NCI-H510A treated with DMSO at 0.1 percent for 48 hours (cell line): ENCODE results near the gene PKM.
"Not testable (repeated sequence)": the region's sequence is repeated elsewhere in the genome, so short reads cannot be mapped to it uniquely, and the experiment has no call there.

Experiments used
- DNase-seq: peaks from one replicate; lab custom pipeline; 2025; lab: John Stamatoyannopoulos, UW

PKM gene

DNA sequence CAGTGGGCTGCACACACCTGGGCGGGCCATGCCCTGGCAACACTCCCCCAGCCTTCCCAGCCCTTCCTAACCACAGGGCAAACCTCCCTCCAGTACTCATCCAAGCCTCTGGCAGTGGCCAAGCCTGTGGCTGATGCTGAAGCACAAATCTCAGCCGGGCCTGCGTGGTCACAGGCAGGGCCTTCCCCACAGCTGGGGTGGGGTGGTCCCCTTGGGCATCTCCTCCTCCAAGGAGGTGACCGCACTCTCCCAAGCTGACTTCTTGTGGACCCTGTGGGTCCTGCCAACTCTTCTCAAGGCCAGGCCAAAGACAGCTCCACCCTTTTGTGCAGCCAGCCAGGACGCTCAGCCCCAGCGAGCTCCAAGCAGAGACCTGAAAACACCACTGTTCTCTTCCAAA lies 54.8 kb downstream of the PKM start:
- DNase-seq, result no peak

DNA sequence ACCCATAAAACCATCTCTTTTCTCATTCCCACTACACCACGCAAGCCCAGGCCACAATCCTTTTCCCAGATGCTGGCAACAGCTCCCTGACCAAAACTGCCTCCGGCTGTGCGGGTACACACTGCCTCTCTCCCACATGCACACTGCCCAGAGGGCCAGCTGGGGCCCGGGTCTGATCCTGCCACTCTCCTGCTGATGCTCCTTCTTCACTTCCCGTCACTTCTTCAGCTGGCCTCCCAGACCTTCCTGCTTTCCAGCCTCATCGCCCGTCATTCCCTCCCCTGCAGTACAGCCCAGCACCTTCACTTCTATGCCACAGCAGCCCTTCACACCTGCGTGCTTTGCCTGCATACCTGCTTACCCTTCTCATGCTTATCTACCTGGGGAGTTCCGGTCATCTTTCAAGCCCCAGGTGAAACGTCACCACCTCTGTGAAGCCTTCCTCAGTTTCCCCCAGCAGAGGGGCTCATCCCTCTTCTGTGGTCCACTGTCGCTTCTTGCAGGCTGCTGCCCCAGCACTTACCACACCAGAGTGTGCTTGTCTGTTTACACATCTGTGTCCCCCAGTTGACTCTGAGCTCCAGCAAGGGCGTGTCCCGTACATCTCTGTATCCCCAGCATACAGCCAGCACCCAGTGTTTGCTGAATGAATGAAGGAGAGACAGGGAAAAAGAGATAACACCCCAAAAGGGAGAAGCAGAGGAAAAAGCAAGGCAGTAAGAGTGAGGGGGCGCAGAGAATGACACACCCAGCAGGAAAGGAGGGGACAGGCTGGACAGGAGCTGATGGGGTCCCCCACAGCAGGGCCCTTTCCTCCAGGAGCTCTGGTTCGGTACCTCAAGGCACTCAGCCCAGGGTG lies 55.6 kb downstream of the PKM start:
- DNase-seq, result no peak

DNA sequence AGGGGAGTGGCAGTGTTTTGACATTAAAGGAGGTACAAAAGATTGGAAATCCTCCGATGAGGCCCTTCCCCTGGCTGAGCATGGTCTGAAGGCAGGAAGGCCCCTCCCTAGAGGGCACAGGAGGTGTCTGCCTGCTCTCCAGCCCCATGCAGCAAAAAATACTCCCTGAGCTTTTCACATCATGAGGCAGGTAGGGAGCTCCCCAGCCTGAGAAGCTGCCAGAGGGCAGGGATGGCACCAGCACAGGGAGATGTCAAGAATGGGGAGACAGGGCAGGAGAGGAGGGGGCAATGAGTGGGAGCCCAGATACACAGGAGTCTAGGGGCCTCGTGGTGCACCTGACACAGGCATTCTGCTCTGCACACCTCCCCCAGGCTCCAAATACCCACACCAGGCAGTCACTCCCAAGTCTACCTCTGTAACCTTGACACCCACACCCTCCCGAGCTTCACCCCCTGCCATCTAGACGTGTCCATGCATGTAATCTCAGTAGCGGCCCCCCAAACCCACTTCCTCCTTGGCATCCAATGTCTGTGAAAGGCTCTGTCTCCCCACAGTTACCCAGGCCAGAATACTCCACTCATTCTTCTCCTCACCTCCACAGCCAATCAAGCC lies 56.3 kb downstream of the PKM start:
- no peak for DNase-seq

DNA sequence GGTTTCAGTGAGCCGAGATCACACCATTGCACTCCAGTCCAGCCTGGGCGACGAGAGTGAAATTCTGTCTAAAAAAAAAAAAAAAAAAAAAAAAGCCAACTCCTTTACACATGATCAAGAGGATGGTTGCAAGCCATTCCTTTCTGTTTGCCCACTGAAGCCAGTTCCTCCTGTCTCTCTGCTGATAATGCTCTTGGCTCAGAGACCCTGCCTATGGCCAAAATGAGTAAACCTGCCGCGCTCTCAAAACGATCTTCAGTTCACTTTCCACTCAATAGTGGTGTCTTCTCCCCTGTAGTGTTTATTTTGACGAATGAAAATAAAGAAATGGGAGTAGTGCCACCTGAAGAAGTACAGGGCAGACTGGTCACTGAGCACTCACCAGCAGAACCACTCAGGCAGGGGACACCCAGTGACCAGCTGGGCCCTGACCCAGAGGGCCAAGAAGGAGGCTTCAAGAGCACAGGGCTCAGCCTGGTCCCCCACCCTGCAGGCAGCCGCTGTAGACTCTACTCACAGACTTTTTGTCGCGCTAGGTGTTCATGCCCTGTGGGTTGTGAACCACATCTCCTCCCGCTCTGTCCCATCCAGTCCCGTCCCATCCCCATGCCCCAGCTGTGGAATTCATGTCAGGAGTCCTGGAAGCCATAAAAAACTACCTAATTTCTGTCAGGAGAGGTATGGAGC lies 57.0 kb downstream of the PKM start:
- DNase-seq, result no peak

DNA sequence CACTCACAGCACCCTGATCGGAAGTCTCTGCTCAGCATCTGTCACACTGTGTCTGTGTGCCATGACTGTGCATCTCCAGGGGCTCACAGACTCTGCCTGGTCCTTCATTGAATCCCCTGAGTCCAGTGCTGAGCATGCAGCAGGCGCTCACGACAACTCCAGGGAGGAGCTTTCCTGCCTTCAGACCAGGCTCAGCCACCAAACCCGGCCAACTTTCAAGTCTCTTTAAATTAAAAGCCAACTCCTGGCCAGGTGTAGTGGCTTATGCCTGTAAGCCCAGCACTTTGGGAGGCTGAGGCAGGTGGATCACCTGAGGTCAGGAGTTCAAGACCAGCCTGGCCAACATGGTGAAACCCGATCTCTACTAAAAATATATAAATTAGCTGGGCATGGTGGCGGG lies 57.6 kb downstream of the PKM start:
- DNase-seq, result no peak

DNA sequence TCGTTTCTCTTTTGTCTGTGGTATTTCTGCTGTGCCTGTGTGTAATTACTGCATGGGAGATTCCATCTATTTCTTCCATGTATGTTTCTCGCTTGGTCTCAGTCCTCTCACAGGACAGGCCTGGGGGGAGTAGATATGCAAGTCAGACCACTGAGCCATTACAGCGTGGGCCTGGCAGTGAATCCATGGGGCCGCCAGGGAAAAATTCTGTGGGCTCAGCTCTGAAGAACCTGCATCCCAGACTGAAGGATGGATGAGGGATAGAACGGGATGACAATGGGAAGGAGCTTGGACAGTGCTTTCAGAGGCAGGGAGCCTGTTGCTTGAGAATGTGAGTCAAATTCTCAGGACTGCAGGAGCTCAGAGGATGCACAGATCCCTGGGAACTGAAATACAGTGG lies 58.2 kb downstream of the PKM start:
- DNase-seq, result no peak

DNA sequence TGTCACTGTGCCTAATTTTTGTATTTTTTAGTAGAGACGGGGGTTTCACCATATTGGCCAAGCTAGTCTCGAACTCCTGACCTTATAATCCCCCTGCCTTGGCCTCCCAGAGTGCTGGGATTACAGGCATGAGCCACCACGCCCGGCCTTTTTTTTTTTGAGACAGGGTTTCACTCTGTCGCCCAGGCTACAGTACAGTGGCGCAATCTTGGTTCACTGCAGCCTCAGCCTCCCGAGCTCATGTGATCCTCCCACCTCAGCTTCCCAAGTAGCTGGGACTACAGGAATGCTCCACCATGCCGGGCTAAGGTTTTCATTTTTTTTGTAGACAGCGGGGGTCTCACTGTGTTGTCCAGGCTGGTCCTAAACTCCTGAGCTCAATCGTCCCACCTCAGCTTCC lies 59.0 kb downstream of the PKM start:
- DNase-seq, result not testable (repeated sequence)

DNA sequence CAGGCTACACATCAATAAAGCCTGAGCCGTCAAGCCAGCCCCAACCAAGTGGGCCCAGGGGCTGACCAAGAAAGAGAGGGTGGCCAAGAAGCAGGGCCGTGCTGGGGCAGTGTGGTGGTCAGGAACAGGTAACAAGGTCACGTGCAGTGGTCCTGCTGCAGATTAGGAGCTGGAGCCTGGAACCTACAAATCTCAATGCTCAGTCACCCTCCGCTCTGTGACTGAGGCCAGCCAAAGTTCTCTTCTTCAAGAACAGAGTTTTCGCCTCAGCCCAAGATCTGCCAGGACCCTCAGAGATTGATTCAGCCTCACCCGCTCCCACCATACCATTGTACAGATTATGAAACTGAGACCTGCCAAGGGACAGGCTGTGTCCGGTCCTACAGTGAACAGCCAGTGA lies 60.3 kb downstream of the PKM start:
- no peak for DNase-seq

DNA sequence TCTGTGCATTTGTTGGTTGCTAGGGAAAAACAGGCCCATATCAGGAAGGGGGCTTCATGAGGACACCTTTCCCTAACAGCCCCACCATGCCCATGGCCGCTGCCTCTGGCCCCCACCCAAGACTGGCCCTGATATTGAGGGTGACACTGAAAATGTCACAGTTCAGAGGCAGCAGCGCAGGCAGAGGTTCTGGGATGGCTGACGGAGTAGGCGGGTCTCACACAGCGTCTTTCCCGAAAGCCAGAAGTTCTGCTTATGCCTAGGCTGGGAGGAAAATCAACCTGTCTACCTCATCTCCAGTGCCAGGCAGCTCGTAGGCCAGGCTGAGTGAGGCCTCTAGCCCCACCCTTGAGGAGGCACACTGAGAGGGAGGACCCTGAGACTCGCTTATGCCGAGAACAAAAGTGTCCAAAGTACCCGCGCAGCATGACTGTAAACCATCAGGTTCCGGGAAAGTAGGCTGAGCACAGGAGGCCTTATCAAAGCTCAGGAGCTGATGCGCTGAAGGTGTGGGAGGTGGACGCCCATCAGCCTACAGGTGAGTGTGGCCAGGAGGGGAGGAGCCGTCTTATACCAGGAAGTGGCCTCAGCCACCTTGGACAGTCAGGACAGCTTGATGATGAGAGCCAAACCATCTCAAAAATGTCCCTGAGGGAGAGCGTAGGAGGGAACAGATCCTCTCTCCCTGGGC lies 60.9 kb downstream of the PKM start:
- no peak for DNase-seq

DNA sequence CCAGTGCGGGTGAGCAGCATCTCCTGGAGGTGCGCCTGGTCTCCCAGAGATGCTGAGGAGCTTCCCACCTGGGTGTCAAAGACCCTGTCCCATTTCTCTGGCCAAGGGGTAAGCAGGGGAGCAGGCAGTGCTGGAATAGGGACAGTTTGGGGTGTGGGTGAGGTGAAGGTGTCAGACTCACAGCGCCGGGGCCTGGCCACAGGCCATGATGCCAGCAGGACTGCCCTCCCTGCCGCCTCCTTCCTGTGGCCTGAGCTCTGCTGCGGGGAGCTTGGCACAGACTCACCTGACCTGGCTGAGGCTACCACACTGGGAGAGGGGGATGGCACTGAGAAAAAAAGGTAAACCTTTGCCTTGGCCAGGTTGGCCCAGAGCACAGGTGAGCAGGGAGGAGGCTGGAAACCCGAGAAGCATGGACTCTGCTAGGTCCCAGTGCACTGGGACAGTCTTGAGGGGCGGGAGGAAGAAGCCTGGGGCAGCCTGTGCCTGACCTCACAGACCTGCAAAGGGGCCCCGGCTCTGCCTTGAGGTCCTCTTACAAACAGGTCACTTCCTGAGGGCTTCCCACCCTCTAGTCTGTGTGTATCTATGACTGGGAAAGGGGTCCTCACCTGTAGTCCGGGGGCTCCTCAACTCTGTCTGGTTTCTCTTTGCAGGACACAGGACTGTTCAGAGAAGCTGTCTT lies 61.6 kb downstream of the PKM start:
- no peak for DNase-seq

DNA sequence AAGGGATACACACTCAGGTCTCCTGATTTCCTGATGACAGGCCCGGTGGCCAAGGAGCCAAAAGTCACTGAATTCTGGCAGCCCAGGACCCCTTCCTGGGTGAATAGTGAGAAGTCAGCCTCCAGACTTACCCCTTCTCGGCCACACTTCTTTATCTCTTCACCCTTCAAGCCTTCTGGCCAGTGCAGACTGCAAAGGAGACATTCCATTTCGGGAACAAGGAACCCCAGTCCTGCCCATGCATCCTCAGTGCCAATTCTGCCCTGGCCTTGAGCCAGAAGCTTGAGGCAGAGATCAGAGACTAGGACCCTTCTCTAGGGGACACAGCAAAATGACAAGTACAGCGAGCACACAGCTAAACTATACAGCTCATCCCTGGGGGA lies 62.2 kb downstream of the PKM start:
- DNase-seq, result no peak

DNA sequence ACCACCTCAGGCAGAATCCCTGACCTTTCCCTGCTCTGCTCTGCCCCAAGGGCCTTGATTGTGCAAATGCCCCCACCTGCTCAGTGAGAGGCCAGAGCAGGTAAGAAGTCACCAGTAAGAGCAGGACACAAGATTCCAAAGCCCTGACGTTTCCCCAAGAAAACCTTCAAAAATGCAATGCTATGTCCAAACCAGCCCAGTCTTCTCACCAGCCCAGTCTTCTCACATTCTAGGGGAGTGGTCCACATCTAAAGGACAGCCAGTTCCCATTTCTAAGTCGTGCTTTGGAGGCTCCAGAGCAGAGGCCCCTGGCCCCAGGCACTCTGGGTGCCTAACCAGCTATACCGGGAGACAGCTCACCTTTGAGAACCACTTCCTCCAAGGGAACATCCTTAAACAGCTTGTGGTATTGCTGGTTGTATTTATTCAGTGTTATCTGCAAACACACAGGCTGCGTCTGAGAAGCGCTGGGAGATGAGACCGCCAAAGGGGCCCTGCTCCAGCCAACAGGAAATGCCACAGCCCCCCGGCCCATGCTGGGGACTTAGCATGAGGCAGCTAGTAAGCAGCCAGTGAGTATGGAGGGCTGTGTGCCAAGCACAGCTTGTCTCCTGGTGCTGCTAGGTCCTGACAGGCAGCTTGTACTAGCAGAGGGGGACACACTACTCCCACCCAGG lies 62.7 kb downstream of the PKM start:
- no peak for DNase-seq

DNA sequence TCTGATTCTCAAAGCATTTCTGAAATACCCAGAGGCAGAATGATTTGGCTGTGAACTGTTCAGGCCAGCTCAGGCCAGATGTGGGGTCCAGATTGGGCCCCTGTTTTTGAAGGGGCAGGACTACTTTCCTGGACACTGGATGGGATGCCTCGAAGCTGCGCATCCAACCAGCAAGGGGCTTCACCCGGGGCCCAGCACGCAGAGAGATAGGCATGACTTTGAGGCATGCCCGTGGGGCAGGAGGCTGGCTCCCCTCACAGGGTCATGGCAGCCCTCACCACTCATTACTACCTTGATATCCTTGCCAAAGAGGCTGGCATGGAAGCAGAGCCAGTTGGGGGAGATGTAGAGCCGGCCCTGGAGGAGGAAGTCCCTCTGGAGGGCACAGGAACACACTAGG lies 63.5 kb downstream of the PKM start:
- DNase-seq, result no peak

DNA sequence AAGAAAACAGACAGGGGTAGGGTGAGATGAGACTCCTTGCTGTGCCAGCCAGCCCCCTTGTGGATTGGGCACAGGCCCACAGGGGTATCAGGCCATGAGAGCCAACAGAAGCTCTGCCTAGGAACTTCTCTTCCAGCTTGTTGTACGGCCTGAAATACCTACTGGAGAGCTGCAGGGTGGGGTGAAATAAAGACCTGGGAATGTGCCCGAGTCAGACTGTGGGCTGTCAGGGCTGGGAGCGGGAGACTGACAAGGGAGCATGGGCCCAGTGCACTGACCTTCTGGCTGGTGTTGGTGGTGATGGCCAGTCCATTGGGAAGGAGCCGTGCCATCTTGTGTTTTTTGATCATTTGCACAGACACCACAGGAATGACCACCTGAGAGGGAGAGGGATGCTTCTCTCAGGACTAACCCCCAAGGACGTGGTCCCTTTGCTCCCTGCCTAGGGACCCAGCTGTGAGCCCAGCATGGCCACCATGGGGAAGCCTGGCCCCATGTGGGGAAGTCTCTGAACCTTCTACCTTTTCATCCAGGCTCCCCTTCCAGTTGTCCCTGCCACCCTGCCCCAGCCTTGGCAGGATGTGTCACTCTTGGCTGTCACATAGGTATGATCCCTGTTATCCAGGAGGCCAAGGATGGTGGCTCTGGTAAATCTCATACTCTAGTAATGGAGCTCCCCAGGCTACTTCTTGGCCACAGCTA lies 64.1 kb downstream of the PKM start:
- no peak for DNase-seq

DNA sequence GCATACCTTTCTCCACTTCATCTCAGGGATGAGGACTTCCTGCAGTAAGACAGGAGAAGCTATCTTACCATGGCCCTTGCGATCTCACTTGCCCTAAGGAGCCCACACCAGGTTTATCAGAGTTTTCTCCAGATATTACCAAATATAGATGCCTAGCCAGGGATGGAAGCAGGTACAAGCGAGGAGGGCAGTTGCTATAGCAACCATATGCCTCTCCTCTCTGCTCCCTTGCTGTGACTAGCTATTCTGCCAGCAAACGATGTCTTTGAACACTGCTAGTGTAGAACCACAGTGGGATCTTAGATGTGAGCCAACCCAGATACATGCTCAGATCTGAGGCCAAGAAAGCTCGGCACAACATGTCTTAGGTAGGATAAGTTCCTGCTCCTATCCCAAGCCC lies 67.3 kb downstream of the PKM start:
- no peak for DNase-seq

DNA sequence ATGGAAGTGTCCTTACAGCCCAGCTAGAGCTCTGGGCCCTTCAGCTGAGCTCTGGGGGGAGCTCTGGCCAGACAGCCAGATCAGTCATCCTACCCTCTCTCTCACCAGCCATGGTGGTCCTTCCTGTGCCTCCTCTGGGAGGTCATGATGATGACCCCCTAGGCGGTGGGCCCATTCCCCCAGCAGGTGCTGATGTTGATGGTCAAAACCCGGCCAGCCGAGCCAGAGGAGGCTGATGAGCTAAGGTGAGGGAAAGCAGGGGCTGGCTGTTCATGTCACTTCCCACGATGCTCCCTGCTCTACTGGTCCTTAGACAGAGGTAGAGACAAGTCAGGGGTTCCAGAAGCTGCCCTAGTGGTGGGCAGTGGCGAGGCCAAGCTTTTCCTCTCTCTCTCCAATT lies 68.4 kb downstream of the PKM start:
- DNase-seq, result no peak

DNA sequence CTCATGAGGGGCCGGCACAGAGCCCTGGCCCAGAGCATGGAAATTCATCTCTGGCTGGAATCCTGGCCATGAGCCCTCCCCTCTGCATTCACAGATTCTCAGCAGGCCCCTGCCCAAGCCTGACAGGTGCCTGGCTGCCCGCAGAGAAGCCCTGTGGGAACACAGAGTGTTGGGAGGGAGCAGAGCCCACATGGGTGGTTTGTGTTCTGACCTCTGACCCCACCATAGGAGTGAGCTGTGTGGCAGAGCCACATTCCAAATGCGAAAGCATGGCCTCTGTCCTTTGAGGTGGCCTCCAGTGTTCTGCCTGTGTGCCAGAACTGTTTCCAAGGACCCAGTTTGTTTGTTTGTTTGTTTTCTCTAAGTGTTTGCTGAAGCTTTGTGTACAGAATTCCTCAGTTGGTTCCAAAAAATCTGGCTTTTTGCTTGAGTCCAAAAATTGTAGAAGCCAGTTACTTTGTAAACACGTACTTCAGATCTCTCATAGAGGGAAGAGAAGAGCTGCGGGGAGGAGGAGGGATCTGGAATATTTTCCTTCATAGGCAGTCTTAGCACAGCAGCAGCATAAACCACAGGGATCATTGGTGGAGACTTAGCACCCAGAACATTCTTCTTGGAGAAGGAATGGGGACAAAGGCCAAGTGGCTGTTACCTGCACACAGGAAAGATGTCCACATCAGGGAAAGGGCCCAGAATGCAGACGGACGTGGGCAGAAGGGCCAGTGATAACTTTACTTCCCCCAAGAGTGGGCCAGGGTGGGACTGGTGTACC lies 69.4 kb downstream of the PKM start:
- no peak for DNase-seq

DNA sequence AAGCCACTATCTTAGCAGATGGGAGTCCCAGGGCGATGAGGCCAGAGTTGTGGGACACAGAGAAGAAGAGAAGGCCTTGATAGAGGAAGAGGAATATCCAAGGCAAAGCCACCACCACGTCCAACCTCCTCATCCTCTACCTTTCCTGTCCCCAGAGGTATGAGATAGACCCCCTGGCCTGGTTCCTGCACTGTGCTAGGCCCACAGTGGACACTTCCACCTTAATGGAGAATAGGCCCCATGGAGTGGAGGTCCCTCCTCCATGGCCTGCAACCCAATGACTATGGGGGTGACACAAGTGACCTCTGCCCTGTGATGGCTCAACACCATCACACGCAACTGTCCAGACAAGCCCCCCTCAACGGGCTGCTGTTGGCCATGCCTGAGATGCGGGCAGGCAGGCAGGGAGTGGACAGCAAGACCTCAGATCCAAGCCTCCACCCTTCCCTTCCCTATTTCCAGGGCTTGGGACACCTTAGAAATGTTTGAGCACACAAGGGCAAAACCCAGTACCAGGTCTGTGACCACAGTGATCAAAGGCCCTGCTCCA lies 70.2 kb downstream of the PKM start:
- no peak for DNase-seq

DNA sequence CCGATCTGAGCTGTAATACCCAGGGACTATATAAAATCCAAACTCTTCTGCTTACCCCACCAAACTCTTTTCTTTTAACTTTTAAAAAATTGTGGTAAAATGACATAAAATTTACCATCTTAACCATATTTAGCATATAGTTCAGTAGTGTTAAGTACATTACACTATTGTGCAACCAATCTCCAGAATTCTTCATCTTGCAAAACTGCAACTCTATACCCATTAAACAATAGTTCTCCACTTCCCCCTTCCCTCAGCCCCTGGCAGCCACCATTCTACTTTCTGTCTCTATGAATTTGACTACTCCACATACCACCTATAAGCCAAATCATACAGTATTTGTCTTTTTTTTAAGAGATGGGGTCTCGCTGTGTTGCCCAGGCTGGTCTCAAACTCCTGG lies 74.1 kb downstream of the PKM start:
- DNase-seq, result no peak
